ENCODE data around the gene B4GAT1.

DNA sequence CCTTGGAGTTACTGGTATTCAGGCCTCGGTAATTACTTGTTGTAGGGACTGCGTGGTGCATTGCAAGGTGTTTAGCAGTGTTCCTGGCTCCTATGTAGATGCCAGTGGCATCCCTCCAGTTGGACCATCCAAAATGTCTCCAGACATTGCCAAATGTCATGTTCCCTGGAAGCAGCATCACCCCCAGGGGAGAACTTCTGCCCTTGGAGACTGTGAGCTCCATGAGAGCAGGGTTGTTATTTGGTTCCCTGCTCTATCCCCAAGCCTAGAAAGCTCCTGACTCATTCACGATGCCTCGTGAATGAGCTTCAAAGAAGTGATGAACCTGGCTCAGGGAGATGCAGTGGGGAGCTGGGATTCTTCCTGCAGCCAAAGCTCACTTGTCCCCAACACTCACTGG, 25.8 kb downstream of the B4GAT1 start:
- TF ChIP-seq POLR2A (IDR thresholded peaks at IDR 0.05) (no peak), CTCF (IDR thresholded peaks at IDR 0.05) (no peak), POLR2AphosphoS5 (IDR thresholded peaks at IDR 0.05) (no peak)

Measured in stomach (tissue), 4 donors.